K562 (cell line): Measurements from ENCODE around the gene APP. TPM values are rescaled to one million over a fixed set of nuclear protein-coding genes. Genes with fewer than 3 reads are reported as not detected.

ENCODE experiments used
- ATAC-seq: fragments of 200-7000 bp; cut with Tn5 transposase; 3 replicates; pipeline ENCODE4 v1.9.1; 2020; ENCODE audit warnings: moderate library complexity
- BruUV-seq: library from RNA; stranded (reverse); fragments of 400-500 nt; replicated peaks from 2 replicates; lab custom pipeline; 2021; lab: Mats Ljungman, UMichigan
- CTCF ChIA-PET: fragments of 300-600 bp; formaldehyde crosslinking; extraction: SDS; loops from one replicate; lab custom pipeline; 2021; ENCODE audit warnings: low intra/inter-chr PET ratio; lab: Yijun Ruan, JAX
- POLR2A ChIA-PET: fragments of 300-600, 350-650 bp; sonication (Branson Sonifier 250); formaldehyde crosslinking; extraction: SDS; loops from one replicate; lab custom pipeline; 2021; ENCODE audit warnings: antibody characterized with exemption, inconsistent platforms; lab: Yijun Ruan, JAX
- DNase-seq, 4 experiments: peaks; one replicate each; pipeline versions ENCODE4 v3.0.0 to v3.0.0-alpha.2; 2011 to 2018; ENCODE audit warnings: low spot score in 3 of 4, mixed read lengths in 3 of 4; ENCODE audit errors: extremely low read depth in 1 of 4
- FAIRE-seq: peaks from 2 replicates; lab custom pipeline; 2011; peaks lifted over from hg19 to GRCh38; lab: Jason Lieb, UNC
- H2AFZ ChIP-seq: 2 replicates; pipeline ENCODE4 v1.6.0; 2011; ENCODE audit warnings: low read depth, low read length, control low read depth, inconsistent platforms
- H3K27ac ChIP-seq: fragments of 200-600 bp; 3 replicates; pipeline ENCODE4 v1.8.0; 2011; ENCODE audit warnings: low read depth, mild to moderate bottlenecking, control low read depth, inconsistent platforms, low read length, moderate library complexity, mixed read lengths; ENCODE audit errors: extremely low read depth
- H3K27me3 ChIP-seq, 2 experiments: fragments of 300-600 bp in 1 of 2; 2 replicates in 1 of 2; 3 replicates in 1 of 2; pipeline versions ENCODE4 v1.6.0 to v1.8.0; 2011; ENCODE audit warnings: inconsistent platforms in 2 of 2, low read length in 2 of 2, mild to moderate bottlenecking in 1 of 2, mixed read lengths in 1 of 2, moderate library complexity in 1 of 2; ENCODE audit not compliant: control insufficient read depth in 2 of 2, insufficient read depth in 2 of 2
- H3K36me3 ChIP-seq: fragments of 300-600 bp; 3 replicates; pipeline ENCODE4 v1.8.0; 2011; ENCODE audit warnings: mild to moderate bottlenecking, low read length, inconsistent platforms; ENCODE audit not compliant: control insufficient read depth, insufficient read depth
- H3K4me1 ChIP-seq, 2 experiments: fragments of 200-600 bp in 1 of 2; replicated peaks in 1 of 2; 2 replicates in 1 of 2; 3 replicates in 1 of 2; pipeline versions ENCODE4 v1.5.1 to v1.8.0; 2011; ENCODE audit warnings: inconsistent platforms in 2 of 2, low read length in 2 of 2, mild to moderate bottlenecking in 1 of 2, mixed read lengths in 1 of 2, moderate library complexity in 1 of 2; ENCODE audit not compliant: control insufficient read depth in 2 of 2, insufficient read depth in 2 of 2
- H3K4me2 ChIP-seq: 2 replicates; pipeline ENCODE4 v1.6.1; 2011; ENCODE audit warnings: low read length, control low read depth, inconsistent platforms, mixed read lengths; ENCODE audit not compliant: insufficient read depth
- H3K4me3 ChIP-seq: fragments of 200-600 bp; sonication (generic), shearing (Covaris generic); 2 replicates; pipeline ENCODE4 v1.5.1; 2016; ENCODE audit warnings: control low read depth, inconsistent platforms
- H3K79me2 ChIP-seq: fragments of 200-600 bp; 3 replicates; pipeline ENCODE4 v1.8.0; 2011; ENCODE audit warnings: low read length, inconsistent platforms; ENCODE audit not compliant: control insufficient read depth, insufficient read depth
- H3K9ac ChIP-seq, 2 experiments: 2 replicates each; pipeline versions ENCODE4 v1.6.0 to v1.6.1; 2011; ENCODE audit warnings: low read depth in 2 of 2, low read length in 2 of 2, control low read depth in 1 of 2, inconsistent platforms in 1 of 2, mild to moderate bottlenecking in 1 of 2, mixed read lengths in 1 of 2; ENCODE audit not compliant: insufficient read depth in 1 of 2
- H3K9me1 ChIP-seq: one replicate; pipeline ENCODE4 v1.6.0; 2011; ENCODE audit warnings: inconsistent platforms, mild to moderate bottlenecking, low read length, moderate library complexity; ENCODE audit not compliant: control insufficient read depth, insufficient read depth
- H3K9me3 ChIP-seq: replicated peaks from 2 replicates; pipeline ENCODE4 v1.5.1; 2011; ENCODE audit warnings: low read depth, low read length, inconsistent platforms; ENCODE audit not compliant: control insufficient read depth, insufficient read depth
- H4K20me1 ChIP-seq: replicated peaks from 2 replicates; pipeline ENCODE4 v1.6.1; 2011; ENCODE audit warnings: low read length, inconsistent platforms, mixed read lengths; ENCODE audit not compliant: control insufficient read depth, insufficient read depth
- CCAR2 ChIP-seq: fragments of 200-400 bp; formaldehyde crosslinking; IDR thresholded peaks from 2 replicates; pipeline ENCODE4 v1.6.1; 2017; ENCODE audit warnings: mild to moderate bottlenecking, low read depth, low read length
- CCNT2 ChIP-seq: IDR thresholded peaks from 2 replicates; pipeline ENCODE4 v1.6.1; 2011; ENCODE audit warnings: borderline replicate concordance, low read depth, mild to moderate bottlenecking, moderate library complexity, mixed read lengths, low read length; ENCODE audit not compliant: insufficient read length; ENCODE audit errors: extremely low read depth
- E2F4 ChIP-seq: sonication (generic); formaldehyde crosslinking; IDR thresholded peaks from 2 replicates; pipeline ENCODE4 v1.8.0; 2022; ENCODE audit warnings: mild to moderate bottlenecking, low read depth, missing genetic modification reagents
- ELF1 ChIP-seq: fragments of 200-800 bp; sonication (Bioruptor generic); IDR thresholded peaks from 2 replicates; pipeline ENCODE4 v1.6.1; 2016; ENCODE audit warnings: missing genetic modification characterization, missing compliant biosample characterization
- HNRNPL ChIP-seq: fragments of 200-400 bp; formaldehyde crosslinking; IDR thresholded peaks from 2 replicates; pipeline ENCODE4 v1.6.1; 2017; ENCODE audit warnings: low read depth, mild to moderate bottlenecking, low read length
- MCM5 ChIP-seq: fragments of 450-650 bp; IDR thresholded peaks from 2 replicates; pipeline ENCODE4 v1.6.1; 2016; ENCODE audit warnings: low read depth
- MTA3 ChIP-seq: fragments of 450-650 bp; formaldehyde crosslinking; IDR thresholded peaks from 2 replicates; pipeline ENCODE4 v1.6.1; 2017; ENCODE audit warnings: mild to moderate bottlenecking, borderline replicate concordance
- SIRT6 ChIP-seq: IDR thresholded peaks from one replicate; pipeline ENCODE4 v1.6.1; 2012; ENCODE audit warnings: low read depth, mild to moderate bottlenecking, control low read depth, inconsistent platforms, low read length, moderate library complexity
- SREBF2 ChIP-seq: sonication (generic); formaldehyde crosslinking; IDR thresholded peaks from 2 replicates; pipeline ENCODE4 v1.4.0; 2020; ENCODE audit warnings: mild to moderate bottlenecking, missing genetic modification reagents
- ZNF655 ChIP-seq: fragments of 250-450 bp; sonication (Bioruptor Pico); IDR thresholded peaks from 2 replicates; pipeline ENCODE4 v1.5.0; 2021
- WGBS: fragments of 100-300 bp; shearing (Covaris generic); methylation state at CpG from one replicate; pipeline ENCODE4 v1.1.6; 2016; ENCODE audit warnings: low coverage, mixed read lengths; ENCODE audit not compliant: insufficient coverage; ENCODE audit errors: missing lambda C conversion rate; 5-methylcytosine and 5-hydroxymethylcytosine counted together
- in situ Hi-C: fragments of 300-500 bp; cut with MboI; formaldehyde crosslinking; loops from 4 replicates; pipeline ENCODE4 v1.15.0; 2018; ENCODE audit warnings: inconsistent platforms, mixed read lengths
- intact Hi-C: fragments of 100-400 bp; cut with micrococcal nuclease; formaldehyde crosslinking; loops from 2 replicates; pipeline ENCODE4 v1.14.2; 2022
- polyA plus RNA-seq, 8 experiments: library from polyadenylated mRNA; depleted of rRNA in 4 of 8; stranded (reverse) in 5 of 8; unstranded in 3 of 8; fragments of >200 nt; fragmentation: Nextera tagmentation in 2 of 8; fragmentation: Illumina TruSeq in 1 of 8; extraction: Ambion mirVana in 2 of 8; extraction: Trizol in 1 of 8; gene quantifications; 2 replicates each; pipeline versions ENCODE4 v1.2.1 to v1.2.3, GENCODE V29; 2011 to 2014; ENCODE audit warnings: inconsistent platforms in 1 of 8, missing spikeins in 1 of 8
- total RNA-seq, 7 experiments: library from RNA; depleted of rRNA in 6 of 7; stranded (reverse); fragments of >200 nt in 6 of 7; fragmentation: Illumina TruSeq in 2 of 7; extraction: Trizol in 2 of 7; gene quantifications; 2 replicates each; pipeline versions ENCODE4 v1.2.1 to v1.2.3, GENCODE V29; 2011 to 2021; ENCODE audit warnings: low replicate concordance in 1 of 7

The APP gene
- total and polyA plus RNA-seq, 9 of the 15 experiments (the other 6 are each of a cell fraction or from before 2014, with no cell fraction given): 0.01 to 1.5 (median 0.16) TPM; not detected in 5

- no peaks in the 10 kb centered on the region for H3K27me3 ChIP-seq
- ChIA-PET CTCF (no interaction called here), POLR2A (no interaction called here)
- H3K4me2 ChIP-seq: no peak overlapping the region
- ATAC-seq (no peak), DNase-seq (no peak), FAIRE-seq (no peak)
- no peaks in the 10 kb centered on the region for H3K4me1 ChIP-seq
- H3K9ac ChIP-seq: no peak overlapping the region
- no peak for TF ChIP-seq ELF1 (tag)
- no peak for TF ChIP-seq E2F4 (CRISPR knock-in tag)
- no peak for TF ChIP-seq MTA3
- no peak for TF ChIP-seq HNRNPL
- TF ChIP-seq SIRT6: no peak
- TF ChIP-seq CCAR2: no peak
- no peak for TF ChIP-seq MCM5
- no peak for TF ChIP-seq CCNT2
- no peak for TF ChIP-seq SREBF2
- no peak for TF ChIP-seq ZNF655 (CRISPR knock-in tag)
- no peaks in the 10 kb centered on the region for H3K9me1 ChIP-seq
- H3K9me3 ChIP-seq: no peaks in the 10 kb centered on the region
- intact Hi-C loops (no loop called here), in situ Hi-C loops (no loop called here)
- no TSS peak for BruUV-seq
- no peaks in the 10 kb centered on the region for H4K20me1 ChIP-seq
- no peak overlapping the region for H3K4me3 ChIP-seq
- no peaks in the 10 kb centered on the region for H3K79me2 ChIP-seq
- WGBS: 0% methylated on average over 9 of the region's 9 CpGs
- H3K27ac ChIP-seq: no peak overlapping the region
- no peaks in the 10 kb centered on the region for H3K36me3 ChIP-seq
- H2AFZ ChIP-seq: no peak overlapping the region
Measured at GRCh38 chr21:26212220-26212619, 41.6 kb upstream of the APP start.
